Endothelial cell of umbilical vein (primary cell): ENCODE measurements around the gene EML6. TPM values are rescaled to one million over a fixed set of nuclear protein-coding genes. Genes with fewer than 3 reads are reported as not detected.

Experiments
- BruUV-seq: library from RNA; stranded (reverse); fragments of 400-500 nt; replicated peaks from 2 replicates; lab custom pipeline; 2021; lab: Mats Ljungman, UMichigan
- CTCF ChIA-PET: fragments of 300-600, 350-600 bp; sonication (Branson Sonifier 250); formaldehyde crosslinking; loops from one replicate; lab custom pipeline; 2021; ENCODE audit warnings: antibody characterized with exemption, inconsistent platforms; lab: Charles Lee
- POLR2A ChIA-PET: fragments of 300-600, 350-600 bp; sonication (Branson Sonifier 250); formaldehyde crosslinking; loops from one replicate; lab custom pipeline; 2021; ENCODE audit warnings: antibody characterized with exemption, inconsistent platforms; lab: Charles Lee
- DNase-seq: peaks from one replicate; pipeline ENCODE4 v3.0.0-alpha.2; 2011; ENCODE audit warnings: low read depth, low spot score
- FAIRE-seq: peaks from 2 replicates; lab custom pipeline; 2011; peaks lifted over from hg19 to GRCh38; lab: Jason Lieb, UNC
- H2AFZ ChIP-seq: 2 replicates; pipeline ENCODE4 v1.6.0; 2012; ENCODE audit warnings: low read depth, low read length, control low read depth, inconsistent platforms
- H3K27ac ChIP-seq: 2 replicates; pipeline ENCODE4 v1.5.1; 2011; ENCODE audit warnings: low read depth, mild to moderate bottlenecking, control low read depth, low read length, moderate library complexity; ENCODE audit not compliant: insufficient read depth
- H3K27me3 ChIP-seq, 2 experiments: 2 replicates each; pipeline versions ENCODE4 v1.6.0 to v1.6.1; 2011; ENCODE audit warnings: low read length in 2 of 2, mixed read lengths in 1 of 2; ENCODE audit not compliant: control insufficient read depth in 2 of 2, insufficient read depth in 2 of 2
- H3K36me3 ChIP-seq, 2 experiments: 2 replicates in 1 of 2; 3 replicates in 1 of 2; pipeline ENCODE4 v1.5.1; 2011; ENCODE audit warnings: low read length in 2 of 2, mild to moderate bottlenecking in 1 of 2, moderate library complexity in 1 of 2; ENCODE audit not compliant: control insufficient read depth in 2 of 2, insufficient read depth in 2 of 2; ENCODE audit errors: extremely low read depth in 1 of 2
- H3K4me1 ChIP-seq: 3 replicates; pipeline ENCODE4 v1.5.1; 2011; ENCODE audit warnings: mild to moderate bottlenecking, low read length; ENCODE audit not compliant: control insufficient read depth, insufficient read depth; ENCODE audit errors: extremely low read depth
- H3K4me2 ChIP-seq: 2 replicates; pipeline ENCODE4 v1.6.1; 2011; ENCODE audit warnings: low read length, control low read depth, mixed read lengths; ENCODE audit not compliant: insufficient read depth
- H3K4me3 ChIP-seq, 3 experiments: fragments of 200-600 bp in 1 of 3; sonication (generic), shearing (Covaris generic) in 1 of 3; replicated peaks in 1 of 3; 2 replicates each; pipeline ENCODE4 v1.5.1; 2011 to 2016; ENCODE audit warnings: control low read depth in 3 of 3, low read length in 3 of 3, mild to moderate bottlenecking in 2 of 3, inconsistent platforms in 1 of 3, low read depth in 1 of 3, moderate library complexity in 1 of 3; ENCODE audit not compliant: insufficient read depth in 1 of 3
- H3K79me2 ChIP-seq: 2 replicates; pipeline ENCODE4 v1.6.0; 2012; ENCODE audit warnings: low read length, inconsistent platforms; ENCODE audit not compliant: control insufficient read depth, insufficient read depth
- H3K9ac ChIP-seq: replicated peaks from 2 replicates; pipeline ENCODE3; 2011; ENCODE audit warnings: low read length, control low read depth; ENCODE audit not compliant: insufficient read depth; ENCODE audit errors: extremely low read depth
- H3K9me1 ChIP-seq: replicated peaks from 3 replicates; pipeline ENCODE4 v1.6.0; 2011; ENCODE audit warnings: mild to moderate bottlenecking, low read length; ENCODE audit not compliant: control insufficient read depth, insufficient read depth; ENCODE audit errors: extremely low read depth
- H3K9me3 ChIP-seq: replicated peaks from 2 replicates; pipeline ENCODE4 v1.5.1; 2012; ENCODE audit warnings: low read length, inconsistent platforms; ENCODE audit not compliant: control insufficient read depth, insufficient read depth
- H4K20me1 ChIP-seq: replicated peaks from 2 replicates; pipeline ENCODE3; 2011; ENCODE audit warnings: mild to moderate bottlenecking, low read length; ENCODE audit not compliant: control insufficient read depth, insufficient read depth; ENCODE audit errors: extremely low read depth
- CTCF ChIP-seq, 2 donors: IDR thresholded peaks; 1 replicate in 1 of 2; 2 replicates in 1 of 2; pipeline ENCODE4 v1.5.1; 2011; ENCODE audit warnings: low read length in 2 of 2, mild to moderate bottlenecking in 2 of 2, moderate library complexity in 2 of 2, control low read depth in 1 of 2, inconsistent platforms in 1 of 2, low read depth in 1 of 2; ENCODE audit not compliant: insufficient read depth in 1 of 2; ENCODE audit errors: extremely low read depth in 1 of 2
- EZH2 ChIP-seq: IDR thresholded peaks from 2 replicates; pipeline ENCODE4 v1.6.1; 2012; ENCODE audit warnings: borderline replicate concordance, low read depth, mild to moderate bottlenecking, moderate library complexity, low read length, inconsistent platforms; ENCODE audit not compliant: severe bottlenecking
- FOS ChIP-seq: IDR thresholded peaks from 2 replicates; pipeline ENCODE4 v1.6.1; 2011; ENCODE audit warnings: mild to moderate bottlenecking, low read length, moderate library complexity, borderline replicate concordance; ENCODE audit not compliant: insufficient read depth
- GATA2 ChIP-seq: IDR thresholded peaks from 2 replicates; pipeline ENCODE4 v1.7.0; 2011; ENCODE audit warnings: low read depth, mild to moderate bottlenecking, moderate library complexity, mixed read lengths, low read length; ENCODE audit not compliant: insufficient read length, insufficient read depth
- JUN ChIP-seq: IDR thresholded peaks from 2 replicates; pipeline ENCODE4 v1.6.1; 2011; ENCODE audit warnings: borderline replicate concordance, low read depth; ENCODE audit not compliant: insufficient read length, insufficient read depth
- MAX ChIP-seq: IDR thresholded peaks from 2 replicates; pipeline ENCODE4 v1.6.1; 2011; ENCODE audit not compliant: insufficient read depth, insufficient read length
- MYC ChIP-seq: IDR thresholded peaks from one replicate; pipeline ENCODE4 v1.6.1; 2011; ENCODE audit warnings: mild to moderate bottlenecking, low read depth, low read length
- POLR2A ChIP-seq: IDR thresholded peaks from 2 replicates; pipeline ENCODE4 v1.6.1; 2012; ENCODE audit warnings: low read depth, mild to moderate bottlenecking, control low read depth, low read length
- POLR2AphosphoS5 ChIP-seq: IDR thresholded peaks from 2 replicates; pipeline ENCODE4 v1.6.1; 2012; ENCODE audit warnings: low read depth, mild to moderate bottlenecking, control low read depth, low read length, moderate library complexity; ENCODE audit not compliant: insufficient read depth
- dilution Hi-C: fragments of 300-500 bp; cut with MboI; formaldehyde crosslinking; loops from one replicate; pipeline ENCODE4 v1.15.0; 2019; ENCODE audit warnings: low sequenced_read_pairs; ENCODE audit not compliant: extremely low pct_ligation_motif_present
- intact Hi-C: fragments of 100-400 bp; cut with micrococcal nuclease; formaldehyde crosslinking; loops from one replicate; pipeline ENCODE4 v1.10.0; 2022
- polyA plus RNA-seq, 4 experiments: library from polyadenylated mRNA; depleted of rRNA in 3 of 4; stranded (reverse) in 3 of 4; unstranded in 1 of 4; fragments of >200 nt; gene quantifications; 2 replicates each; pipeline versions ENCODE4 v1.2.1 to v1.2.3, GENCODE V29; 2011 to 2012; ENCODE audit warnings: missing spikeins in 1 of 4
- total RNA-seq: library from RNA; stranded (reverse); gene quantifications from 2 replicates; pipeline ENCODE4 v1.2.3, GENCODE V29; 2021

The EML6 gene
- total and polyA plus RNA-seq, 2 donors (not counting 3 experiments of a cell fraction or from before 2014, with no cell fraction given): 0.79 to 2.1 TPM

GRCh38 chr2:55012672-55013484 lies 289.4 kb downstream of the EML6 start:
- ChIA-PET CTCF (interaction anchor here (0.9 to 5.0 kb wide), 7 partner anchors 9 to 161 kb away, joined by 3 to 47 read pairs (median 14); partner anchors contain the start of gene RTN4), POLR2A (interaction anchor here (0.5 kb wide), 1 partner anchor 77 kb away, joined by 6 read pairs; no protein-coding TSS in a partner anchor)
- Histone ChIP-seq H3K9ac (no peak overlapping the region), H3K36me3 (no peaks in the 10 kb centered on the region), H3K27me3 (no peaks in the 10 kb centered on the region), H3K79me2 (peaks cover 100% of the 10 kb centered on the region), H3K9me1 (no peaks in the 10 kb centered on the region), H3K4me2 (no peak overlapping the region), H4K20me1 (peaks cover 61% of the 10 kb centered on the region), H3K4me3 (no peak overlapping the region), H3K27ac (no peak overlapping the region), H3K4me1 (peaks cover 42% of the 10 kb centered on the region), H3K9me3 (no peaks in the 10 kb centered on the region), H2AFZ (no peak overlapping the region)
- intact Hi-C loops: no loop called here
- dilution Hi-C loops: no loop called here
- no peak for FAIRE-seq
- no TSS peak for BruUV-seq
- TF ChIP-seq EZH2 (no peak), POLR2AphosphoS5 (no peak), JUN (no peak), POLR2A (no peak), MAX (no peak), CTCF (IDR thresholded peaks at IDR 0.05; ENCODE audit: extremely low read depth in 1 of 2, insufficient read depth in 1 of 2, low read depth in 1 of 2, low read length in 2 of 2) (no peak), GATA2 (no peak), FOS (no peak), MYC (no peak)
- no peak for DNase-seq
